Jurkat, Clone E6-1 (cell line): ENCODE results near the gene RPTOR.

Experiments used
- DNase-seq: peaks from one replicate; pipeline ENCODE4 v3.0.0-alpha.2; 2011; ENCODE audit warnings: low read depth, low spot score
- H3K4me3 ChIP-seq: 2 replicates; pipeline ENCODE4 v1.5.1; 2011; ENCODE audit warnings: mild to moderate bottlenecking, low read length, control low read depth, moderate library complexity

RPTOR gene

GRCh38 chr17:80987941-80988461 lies 443.4 kb downstream of the RPTOR start:
- no peak for DNase-seq

GRCh38 chr17:80989586-80989913 lies 444.9 kb downstream of the RPTOR start:
- no peak overlapping the region for H3K4me3 ChIP-seq
- no peak for DNase-seq

More at GRCh38 chr17:80987941-80988461, 443.4 kb downstream of the RPTOR start:
- no peak overlapping the region for H3K4me3 ChIP-seq

GRCh38 chr17:80990921-80991644 lies 446.4 kb downstream of the RPTOR start:
- DNase-seq = no peak
- H3K4me3 ChIP-seq = peak overlapping the region; percentile 78

GRCh38 chr17:80991645-80992076 lies 447.0 kb downstream of the RPTOR start, which contains the start of gene CHMP6:
TSS of gene CHMP6 (plus strand) at chr17:80991841. CDS start at chr17:80991919, 78 bp downstream.
- DNase-seq = peak; percentile 63
- peak within 1 kb of the TSS; percentile 78 for H3K4me3 ChIP-seq

- H3K4me3 ChIP-seq = peak overlapping the region; percentile 78
- no peak for DNase-seq
Observed at GRCh38 chr17:80992077-80992947, 447.7 kb downstream of the RPTOR start.

GRCh38 chr17:80992948-80993624 lies 448.4 kb downstream of the RPTOR start:
- DNase-seq = no peak
- peak overlapping the region; percentile 78 for H3K4me3 ChIP-seq

- H3K4me3 ChIP-seq = no peak overlapping the region
- no peak for DNase-seq
Observed at GRCh38 chr17:80995131-80995530, 450.5 kb downstream of the RPTOR start.

- no peak for DNase-seq
- no peak overlapping the region for H3K4me3 ChIP-seq
Observed at GRCh38 chr17:80996422-80997305, 452.0 kb downstream of the RPTOR start.

- no peak for DNase-seq
- no peak overlapping the region for H3K4me3 ChIP-seq
Observed at GRCh38 chr17:80997424-80998117, 452.9 kb downstream of the RPTOR start.

GRCh38 chr17:80998118-80998747 lies 453.6 kb downstream of the RPTOR start:
- no peak overlapping the region for H3K4me3 ChIP-seq
- no peak for DNase-seq

GRCh38 chr17:80998748-80999535 lies 454.3 kb downstream of the RPTOR start:
- no peak for DNase-seq
- H3K4me3 ChIP-seq = no peak overlapping the region

- no peak overlapping the region for H3K4me3 ChIP-seq
- no peak for DNase-seq
Observed at GRCh38 chr17:80999536-81000333, 455.1 kb downstream of the RPTOR start.

GRCh38 chr17:81000334-81000630 lies 455.6 kb downstream of the RPTOR start:
- H3K4me3 ChIP-seq = no peak overlapping the region
- DNase-seq = no peak

GRCh38 chr17:81000631-81001357 lies 456.2 kb downstream of the RPTOR start:
- H3K4me3 ChIP-seq = no peak overlapping the region
- no peak for DNase-seq

GRCh38 chr17:81002013-81002384 lies 457.4 kb downstream of the RPTOR start:
- no peak for DNase-seq
- H3K4me3 ChIP-seq = no peak overlapping the region
